ENCODE results near the gene CAP1. TPM values are rescaled to one million over a fixed set of nuclear protein-coding genes. Genes with fewer than 3 reads are reported as not detected.

Gene CAP1
- total RNA-seq, 4 donors from 2014 or later = 412 to 468 (median 442) TPM

DNA sequence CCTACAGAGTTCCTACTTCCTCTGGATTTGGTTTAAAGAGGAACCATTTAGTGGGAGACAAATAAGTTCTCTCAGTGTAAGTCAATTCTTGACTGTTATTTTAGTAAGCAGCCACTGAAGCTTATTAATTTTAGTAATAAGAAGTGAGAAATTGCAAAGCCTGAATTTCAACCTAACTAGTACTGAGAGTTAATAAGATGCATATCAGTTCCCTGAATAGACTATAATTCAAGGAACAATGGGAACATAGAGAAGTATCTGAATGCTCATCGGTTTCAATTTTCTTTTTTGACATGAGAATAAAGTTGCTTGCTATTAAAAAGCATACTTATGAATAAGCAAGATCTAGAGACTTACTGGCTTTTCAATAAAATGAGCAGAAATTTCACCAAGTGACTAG lies 64.5 kb downstream of the CAP1 start:
- Histone ChIP-seq H3K36me3 (no peaks in the 10 kb centered on the region), H3K4me3 (no peak overlapping the region), H3K9me3 (peaks cover 0 to 13% (median 8%) of the 10 kb centered on the region in 4 donors), H3K27ac (replicated peaks in 1 of 4) (no peak overlapping the region), H3K4me1 (no peaks in the 10 kb centered on the region), H3K27me3 (peaks cover 0 to 11% (median 0%) of the 10 kb centered on the region in 4 donors)
- TF ChIP-seq EP300 (IDR thresholded peaks at IDR 0.05) (no peak), POLR2AphosphoS5 (IDR thresholded peaks at IDR 0.05) (no peak)
- WGBS = 67% methylated on average over 1 of the region's 1 CpG
- intact Hi-C loops (cut with DNase I) = no loop called here
- no peak for DNase-seq (ENCODE audit: extremely low spot score)

DNA sequence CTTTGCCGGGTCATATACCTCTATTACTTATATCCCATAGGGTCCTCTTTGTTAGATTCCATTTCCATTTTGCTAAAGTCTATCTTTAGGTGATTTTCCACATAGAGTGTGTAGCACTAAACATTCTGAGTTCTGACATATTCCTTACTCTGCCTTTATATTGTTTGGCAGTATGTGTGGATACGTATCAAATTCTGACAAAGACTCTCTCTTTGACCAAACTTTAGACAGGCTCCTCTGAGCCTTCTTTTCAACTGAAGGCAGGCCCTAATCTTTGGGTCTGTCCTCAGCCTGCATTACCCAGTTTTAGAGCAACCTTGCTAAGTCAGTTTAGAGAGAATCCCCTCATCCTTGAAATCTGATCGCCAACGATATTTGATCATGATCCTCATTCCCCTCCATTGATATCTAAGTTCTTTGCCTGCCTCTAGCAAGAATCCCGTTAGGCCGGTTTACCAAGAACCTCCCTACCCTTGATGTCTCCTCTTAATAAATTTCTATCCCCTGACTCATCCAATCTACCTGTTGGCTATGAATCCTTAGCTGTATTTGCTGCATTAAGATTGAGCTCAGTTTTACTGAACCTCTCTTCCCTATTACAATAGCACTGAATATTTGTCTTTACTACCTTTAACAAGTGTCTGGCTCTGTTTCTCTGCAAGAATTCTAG lies 66.9 kb downstream of the CAP1 start:
- Histone ChIP-seq H3K36me3 (no peaks in the 10 kb centered on the region), H3K27me3 (peaks cover 0 to 21% (median 0%) of the 10 kb centered on the region in 4 donors), H3K9me3 (peaks cover 0 to 25% (median 21%) of the 10 kb centered on the region in 4 donors), H3K27ac (replicated peaks in 1 of 4) (no peak overlapping the region), H3K4me3 (no peak overlapping the region), H3K4me1 (no peaks in the 10 kb centered on the region)
- 92% methylated on average over 6 of the region's 6 CpGs for WGBS
- TF ChIP-seq POLR2AphosphoS5 (IDR thresholded peaks at IDR 0.05) (no peak), POLR2A (IDR thresholded peaks at IDR 0.05; ENCODE audit: low read depth) (no peak), EP300 (IDR thresholded peaks at IDR 0.05) (no peak)
- TF ChIP-seq, protein P1, sequence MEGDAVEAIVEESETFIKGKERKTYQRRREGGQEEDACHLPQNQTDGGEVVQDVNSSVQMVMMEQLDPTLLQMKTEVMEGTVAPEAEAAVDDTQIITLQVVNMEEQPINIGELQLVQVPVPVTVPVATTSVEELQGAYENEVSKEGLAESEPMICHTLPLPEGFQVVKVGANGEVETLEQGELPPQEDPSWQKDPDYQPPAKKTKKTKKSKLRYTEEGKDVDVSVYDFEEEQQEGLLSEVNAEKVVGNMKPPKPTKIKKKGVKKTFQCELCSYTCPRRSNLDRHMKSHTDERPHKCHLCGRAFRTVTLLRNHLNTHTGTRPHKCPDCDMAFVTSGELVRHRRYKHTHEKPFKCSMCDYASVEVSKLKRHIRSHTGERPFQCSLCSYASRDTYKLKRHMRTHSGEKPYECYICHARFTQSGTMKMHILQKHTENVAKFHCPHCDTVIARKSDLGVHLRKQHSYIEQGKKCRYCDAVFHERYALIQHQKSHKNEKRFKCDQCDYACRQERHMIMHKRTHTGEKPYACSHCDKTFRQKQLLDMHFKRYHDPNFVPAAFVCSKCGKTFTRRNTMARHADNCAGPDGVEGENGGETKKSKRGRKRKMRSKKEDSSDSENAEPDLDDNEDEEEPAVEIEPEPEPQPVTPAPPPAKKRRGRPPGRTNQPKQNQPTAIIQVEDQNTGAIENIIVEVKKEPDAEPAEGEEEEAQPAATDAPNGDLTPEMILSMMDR (IDR thresholded peaks at IDR 0.05) = no peak
- no peak for DNase-seq (ENCODE audit: extremely low spot score)
- intact Hi-C loops (cut with DNase I) = no loop called here

DNA sequence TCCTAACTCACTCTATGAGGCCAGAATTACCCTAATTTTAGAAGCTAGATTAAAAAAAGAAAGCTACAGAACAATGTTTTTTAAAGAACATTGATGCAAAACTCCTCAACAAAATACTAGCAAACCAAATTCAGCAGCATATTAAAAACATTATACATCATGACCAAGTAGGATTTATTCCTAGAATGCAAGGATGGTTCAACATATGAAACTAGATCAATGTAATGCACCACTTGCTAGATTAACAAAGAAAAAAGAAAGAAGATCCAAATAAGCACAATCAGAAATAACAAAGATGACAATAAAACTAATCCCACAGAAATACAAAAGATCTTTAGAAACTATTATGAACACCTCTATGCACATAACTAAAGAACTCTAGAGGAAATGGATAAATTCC lies 69.9 kb downstream of the CAP1 start:
- TF ChIP-seq EP300 (IDR thresholded peaks at IDR 0.05) (no peak), POLR2A (IDR thresholded peaks at IDR 0.05; ENCODE audit: low read depth) (no peak), POLR2AphosphoS5 (IDR thresholded peaks at IDR 0.05) (no peak)
- intact Hi-C loops (cut with DNase I) = no loop called here
- Histone ChIP-seq H3K4me1 (no peaks in the 10 kb centered on the region), H3K9me3 (peaks cover 0 to 21% (median 17%) of the 10 kb centered on the region in 4 donors), H3K27ac (replicated peaks in 1 of 4) (no peak overlapping the region), H3K36me3 (no peaks in the 10 kb centered on the region), H3K27me3 (peaks cover 0 to 21% (median 0%) of the 10 kb centered on the region in 4 donors), H3K4me3 (no peak overlapping the region)
- DNase-seq (ENCODE audit: extremely low spot score) = no peak

DNA sequence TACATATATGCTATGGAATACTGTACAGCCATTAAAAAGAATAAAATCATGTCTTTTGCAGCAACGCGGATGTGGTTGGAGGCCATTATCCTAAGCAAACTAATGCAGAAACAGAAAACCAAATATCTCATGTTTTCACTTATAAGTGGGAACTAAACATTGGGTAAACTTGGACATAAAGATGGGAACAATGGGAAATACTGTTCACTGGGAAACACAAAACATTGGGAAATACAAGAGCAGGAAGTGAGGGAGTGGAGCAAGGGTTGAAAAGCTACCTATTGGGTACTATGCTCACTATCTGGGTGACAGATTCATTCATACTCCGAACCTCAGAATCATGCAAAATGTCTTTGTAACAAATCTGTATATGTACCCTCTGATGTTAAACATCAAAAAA lies 73.9 kb downstream of the CAP1 start:
- DNase-seq (ENCODE audit: extremely low spot score) = no peak
- no peaks in the 10 kb centered on the region for H3K4me1 ChIP-seq
- H3K36me3 ChIP-seq = no peaks in the 10 kb centered on the region
- TF ChIP-seq EP300 (IDR thresholded peaks at IDR 0.05) = no peak
- no peak for TF ChIP-seq POLR2AphosphoS5 (IDR thresholded peaks at IDR 0.05)
- no peak for TF ChIP-seq POLR2A (IDR thresholded peaks at IDR 0.05; ENCODE audit: low read depth)
- TF ChIP-seq, protein P1 (IDR thresholded peaks at IDR 0.05) = no peak
- 89% methylated on average over 3 of the region's 3 CpGs for WGBS
- H3K9me3 ChIP-seq = peaks cover 0 to 21% (median 17%) of the 10 kb centered on the region in 4 donors
- intact Hi-C loops (cut with DNase I) = no loop called here
- no peak overlapping the region for H3K27ac ChIP-seq (replicated peaks in 1 of 4)
- peaks cover 0 to 24% (median 0%) of the 10 kb centered on the region in 4 donors for H3K27me3 ChIP-seq
- H3K4me3 ChIP-seq = no peak overlapping the region

DNA sequence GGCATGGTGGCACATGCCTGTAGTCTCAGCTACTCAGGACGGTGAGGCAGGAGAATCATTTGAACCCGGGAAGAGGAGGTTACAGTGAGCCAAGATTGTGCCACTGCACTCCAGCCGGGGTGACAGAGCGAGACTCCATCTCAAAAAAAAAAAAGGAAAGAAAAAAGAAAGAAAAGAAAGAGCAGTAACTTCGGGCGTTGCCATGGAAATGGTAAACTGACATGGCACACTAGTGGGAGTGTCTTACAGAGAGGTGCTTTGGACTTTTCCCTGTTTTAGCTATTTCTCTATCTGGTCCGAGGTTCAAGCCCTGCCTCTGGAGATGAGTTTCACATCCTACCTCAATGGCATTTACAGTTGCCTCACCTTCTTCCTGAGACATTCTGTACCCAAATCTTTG lies 79.6 kb downstream of the CAP1 start:
- Histone ChIP-seq H3K27me3 (peaks cover 0 to 15% (median 0%) of the 10 kb centered on the region in 4 donors), H3K4me3 (no peak overlapping the region), H3K4me1 (no peaks in the 10 kb centered on the region), H3K36me3 (no peaks in the 10 kb centered on the region), H3K9me3 (no peaks in the 10 kb centered on the region), H3K27ac (replicated peaks in 1 of 4) (no peak overlapping the region)
- intact Hi-C loops (cut with DNase I) = no loop called here
- 82% methylated on average over 7 of the region's 7 CpGs for WGBS
- TF ChIP-seq POLR2AphosphoS5 (IDR thresholded peaks at IDR 0.05) = no peak
- TF ChIP-seq, protein P1 (IDR thresholded peaks at IDR 0.05) = no peak
- no peak for DNase-seq (ENCODE audit: extremely low spot score)

Other genes with a start within 250 kb of the CAP1 start
- gene TRIT1, start 157.2 kb upstream of the CAP1 start, total RNA-seq = 10 to 100 TPM; 13.3 to 24.1 (median 16.5) TPM
- gene MYCL, start 138.8 kb upstream of the CAP1 start, total RNA-seq = under 1 TPM; 0.13 to 0.92 (median 0.66) TPM
- 1 to 10 TPM; 1.7 to 5.1 (median 4.1) TPM for gene MFSD2A, start 85.6 kb upstream of the CAP1 start, total RNA-seq
- 10 to 100 TPM; 44.1 to 75.2 (median 50.0) TPM for gene PPT1, start 56.5 kb downstream of the CAP1 start, total RNA-seq
- gene RLF, start 120.7 kb downstream of the CAP1 start, total RNA-seq = 10 to 100 TPM; 15.1 to 23.7 (median 21.2) TPM
- not detected for gene TMCO2, start 207.2 kb downstream of the CAP1 start, total RNA-seq
- gene ZMPSTE24, start 217.5 kb downstream of the CAP1 start, total RNA-seq = 10 to 100 TPM; 37.4 to 49.8 (median 48.9) TPM

Measured in esophagus muscularis mucosa (tissue), 4 donors.